NT2/D1 (cell line): ENCODE data around the gene OTOF.

ENCODE experiments used
- DNase-seq: peaks from one replicate; pipeline ENCODE4 v3.0.0-alpha.2; 2011; ENCODE audit warnings: low read depth, low spot score
- H3K27me3 ChIP-seq: 2 replicates; pipeline ENCODE4 v1.6.0; 2011; ENCODE audit warnings: mild to moderate bottlenecking; ENCODE audit not compliant: insufficient read length, insufficient read depth
- H3K36me3 ChIP-seq: 2 replicates; pipeline ENCODE4 v1.6.1; 2011; ENCODE audit warnings: mild to moderate bottlenecking, low read length, mixed read lengths; ENCODE audit not compliant: insufficient read depth, insufficient read length
- H3K4me1 ChIP-seq: 2 replicates; pipeline ENCODE4 v1.5.1; 2011; ENCODE audit not compliant: insufficient read depth, insufficient read length
- H3K4me3 ChIP-seq: 2 replicates; pipeline ENCODE4 v1.5.1; 2011; ENCODE audit warnings: low read depth; ENCODE audit not compliant: insufficient read length
- H3K9ac ChIP-seq: 2 replicates; pipeline ENCODE4 v1.6.0; 2011; ENCODE audit warnings: low read depth; ENCODE audit not compliant: insufficient read length
- H3K9me3 ChIP-seq: 2 replicates; pipeline ENCODE4 v1.5.1; 2011; ENCODE audit warnings: mild to moderate bottlenecking, low read length; ENCODE audit not compliant: insufficient read depth
- SUZ12 ChIP-seq: IDR thresholded peaks from 2 replicates; pipeline ENCODE4 v1.6.1; 2011; ENCODE audit not compliant: insufficient read length, insufficient read depth; ENCODE audit errors: extremely low read depth
- YY1 ChIP-seq: IDR thresholded peaks from 2 replicates; pipeline ENCODE4 v1.6.1; 2011; ENCODE audit not compliant: insufficient read length, insufficient read depth
- ZNF274 ChIP-seq: IDR thresholded peaks from 2 replicates; pipeline ENCODE4 v1.6.1; 2011; ENCODE audit warnings: mild to moderate bottlenecking, low read depth, low read length

Gene OTOF

DNA sequence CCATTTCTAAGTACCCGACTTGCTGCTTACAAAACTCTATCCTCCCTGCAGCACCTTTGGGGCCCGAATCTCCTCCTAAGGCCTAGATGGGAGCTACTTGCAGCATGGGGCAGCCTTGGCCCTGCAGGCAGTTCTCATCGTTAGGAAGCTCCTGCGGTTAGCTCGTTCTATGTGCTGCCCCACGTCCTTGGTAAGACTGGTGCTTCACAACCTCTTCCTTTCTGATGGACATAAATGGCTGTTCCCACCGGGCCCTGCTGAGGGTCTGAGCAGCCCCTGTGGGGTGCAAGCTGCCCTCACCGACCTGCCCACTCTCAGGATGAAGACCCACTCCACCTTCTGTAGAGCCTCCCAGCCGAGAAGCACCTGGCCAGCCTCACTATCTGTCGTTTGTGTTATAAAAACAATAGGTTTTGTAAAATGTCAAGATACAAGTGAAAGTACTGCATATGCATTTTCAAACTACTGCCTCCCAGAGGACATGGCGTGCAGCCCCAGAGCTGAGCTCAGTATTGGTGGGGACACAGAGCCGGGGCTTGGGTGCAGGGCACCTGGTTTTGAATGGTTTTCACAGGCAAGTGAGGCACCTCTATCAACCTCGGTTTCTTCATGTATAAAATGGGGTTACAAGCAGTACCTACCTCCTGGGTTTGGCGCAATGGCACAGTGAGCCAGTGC, 19.4 kb downstream of the OTOF start:
- no peak for DNase-seq
- peaks cover 32% of the 10 kb centered on the region for H3K4me1 ChIP-seq
- no peak overlapping the region for H3K9ac ChIP-seq
- H3K27me3 ChIP-seq, result no peaks in the 10 kb centered on the region
- H3K36me3 ChIP-seq, result no peaks in the 10 kb centered on the region
- TF ChIP-seq ZNF274, result no peak
- TF ChIP-seq YY1, result no peak
- TF ChIP-seq SUZ12, result no peak
- H3K9me3 ChIP-seq, result no peaks in the 10 kb centered on the region
- no peak overlapping the region for H3K4me3 ChIP-seq

DNA sequence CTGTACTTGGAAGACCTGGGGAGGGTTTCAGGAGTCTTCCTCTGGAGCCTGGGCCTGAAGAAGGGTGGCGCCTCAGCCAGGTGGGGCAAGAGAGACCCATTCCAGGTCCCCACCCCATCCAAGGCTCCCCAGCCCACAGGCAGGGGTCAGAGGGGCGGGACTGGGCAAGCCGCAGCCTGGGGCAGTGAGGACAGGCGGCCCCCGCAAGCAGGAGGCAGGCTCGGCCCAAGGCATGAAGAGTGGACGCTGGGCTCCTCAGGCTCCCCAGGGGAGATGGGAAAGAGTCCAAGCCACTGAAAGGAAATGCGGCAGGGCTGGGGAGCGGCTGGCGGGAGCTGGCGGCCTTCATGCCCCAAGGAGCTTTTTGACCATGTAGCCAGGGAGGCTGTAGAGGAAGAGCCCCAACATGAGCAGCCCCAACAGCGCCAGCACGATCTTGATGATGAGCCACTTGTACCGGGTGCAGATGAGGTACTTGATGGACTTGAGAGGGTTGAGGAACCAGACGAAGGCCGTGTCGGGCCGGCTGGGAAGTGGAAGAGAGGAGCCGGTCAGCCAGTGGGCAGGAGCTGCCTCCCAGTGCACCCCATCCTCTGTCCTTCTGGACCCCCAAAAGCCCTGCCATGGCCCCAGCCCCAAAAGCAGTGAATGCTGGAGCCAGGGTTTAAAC, 20.1 kb downstream of the OTOF start:
- Histone ChIP-seq H3K36me3 (no peaks in the 10 kb centered on the region), H3K4me3 (no peak overlapping the region), H3K27me3 (no peaks in the 10 kb centered on the region), H3K9me3 (no peaks in the 10 kb centered on the region), H3K9ac (peak overlapping the region; percentile 42), H3K4me1 (peaks cover 28% of the 10 kb centered on the region)
- DNase-seq, result no peak
- TF ChIP-seq SUZ12, result no peak
- no peak for TF ChIP-seq YY1
- TF ChIP-seq ZNF274, result no peak

DNA sequence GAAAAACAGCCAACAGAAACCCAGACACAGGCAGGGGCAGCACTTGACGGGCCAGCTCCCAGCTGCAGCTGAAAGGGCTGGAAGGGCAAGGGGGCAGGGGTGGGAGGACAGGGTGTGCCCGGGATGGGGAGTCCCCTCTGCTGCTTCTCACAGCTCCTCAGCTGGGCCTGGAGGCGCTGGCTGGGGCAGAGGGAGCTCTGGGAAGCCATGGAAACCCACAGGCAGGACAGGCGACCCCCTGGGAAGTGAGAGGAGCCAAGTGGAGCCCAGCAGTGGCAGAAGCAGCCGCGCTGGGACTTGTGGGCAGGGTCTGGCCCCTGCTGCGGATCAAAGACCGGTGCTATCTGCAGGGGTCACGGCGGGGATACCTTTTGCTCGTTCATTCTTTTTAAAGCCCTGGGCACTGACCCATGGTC, 20.7 kb downstream of the OTOF start:
- no peaks in the 10 kb centered on the region for H3K36me3 ChIP-seq
- H3K4me3 ChIP-seq, result no peak overlapping the region
- H3K27me3 ChIP-seq, result no peaks in the 10 kb centered on the region
- peak overlapping the region; percentile 42 for H3K9ac ChIP-seq
- no peak for DNase-seq
- no peaks in the 10 kb centered on the region for H3K9me3 ChIP-seq
- peaks cover 25% of the 10 kb centered on the region for H3K4me1 ChIP-seq
- TF ChIP-seq SUZ12, result no peak
- TF ChIP-seq ZNF274, result no peak
- TF ChIP-seq YY1, result no peak

DNA sequence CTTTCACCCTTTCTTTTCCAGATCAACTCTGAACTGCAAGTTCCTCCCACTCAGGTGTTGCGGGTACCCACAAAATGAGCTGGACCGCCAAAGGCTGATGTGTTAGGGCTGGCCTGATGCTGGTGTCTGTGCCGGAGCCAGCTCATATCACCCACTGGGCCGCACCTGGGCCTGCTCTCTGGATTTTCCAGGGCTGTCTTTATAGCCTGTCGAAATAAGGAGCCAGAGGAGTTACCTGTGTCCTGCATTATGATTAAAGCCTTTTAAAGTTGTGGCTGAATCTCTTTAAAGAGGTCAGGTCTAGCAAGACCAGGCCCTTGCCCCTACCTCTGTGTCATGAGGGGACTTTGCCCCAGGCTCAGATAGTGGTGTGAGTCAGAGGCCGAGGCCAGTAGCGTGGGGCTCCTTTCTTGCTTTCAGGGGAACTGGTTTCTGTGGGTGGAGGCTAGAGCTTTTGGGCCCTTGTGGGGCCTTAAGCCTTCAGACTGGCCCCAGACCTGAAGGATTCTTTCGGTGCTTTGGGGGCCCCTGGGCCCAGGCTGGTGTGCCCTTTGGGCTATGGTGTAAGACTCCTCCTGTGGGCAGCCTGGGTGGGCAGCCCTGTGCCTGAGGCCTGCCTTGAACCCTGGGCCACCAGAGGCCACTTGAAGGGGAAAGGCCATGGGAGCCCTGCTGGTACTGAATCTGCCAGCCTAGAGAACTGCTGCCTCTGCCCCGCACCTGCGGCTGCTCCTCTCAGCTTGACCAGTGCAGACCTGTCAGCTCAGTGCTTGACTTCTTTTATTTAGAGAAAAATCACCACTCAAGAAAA, 21.3 kb downstream of the OTOF start:
- DNase-seq, result no peak
- Histone ChIP-seq H3K4me3 (no peak overlapping the region), H3K9me3 (no peaks in the 10 kb centered on the region), H3K4me1 (peaks cover 20% of the 10 kb centered on the region), H3K9ac (no peak overlapping the region), H3K27me3 (no peaks in the 10 kb centered on the region), H3K36me3 (no peaks in the 10 kb centered on the region)
- TF ChIP-seq ZNF274 (no peak), YY1 (no peak), SUZ12 (no peak)

DNA sequence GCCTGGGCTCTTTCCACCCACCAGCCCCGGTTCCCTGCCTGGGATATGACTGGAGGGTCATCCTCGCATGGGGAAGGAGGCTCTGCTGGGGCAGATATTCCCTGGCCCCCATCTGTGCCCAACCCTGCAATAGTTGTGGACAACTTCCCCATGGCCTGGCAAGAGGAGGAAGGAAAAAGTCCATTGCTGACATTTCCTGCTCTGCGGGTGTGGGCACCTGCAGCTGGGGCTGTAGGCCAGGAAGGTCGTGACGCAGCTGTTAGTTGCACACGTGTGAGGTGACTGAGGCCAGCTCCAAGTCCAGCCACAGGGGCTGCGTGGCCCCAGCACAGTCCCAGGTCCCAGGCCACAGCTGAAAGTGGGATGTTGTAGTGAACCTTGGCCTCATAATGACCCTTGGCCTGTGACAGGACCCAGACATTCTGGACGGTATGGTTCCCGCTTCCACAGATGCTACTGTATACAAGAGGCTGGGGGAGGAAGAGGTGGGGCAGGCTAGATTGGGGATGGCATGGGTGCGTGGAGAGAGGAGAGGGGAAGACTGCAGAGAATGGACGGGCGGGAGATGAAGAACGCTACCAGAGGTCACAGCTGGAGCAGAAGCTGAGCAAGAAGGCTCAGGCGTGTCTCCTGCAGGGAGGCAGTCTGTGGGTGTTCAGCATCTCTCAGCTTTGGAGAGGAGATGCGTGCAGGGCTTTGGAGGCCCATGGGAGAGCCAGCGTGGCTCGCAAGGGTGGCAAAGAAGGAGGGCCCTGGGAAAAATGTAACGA, 22.1 kb downstream of the OTOF start:
- no peaks in the 10 kb centered on the region for H3K9me3 ChIP-seq
- H3K36me3 ChIP-seq, result no peaks in the 10 kb centered on the region
- no peak overlapping the region for H3K9ac ChIP-seq
- no peak for DNase-seq
- H3K4me1 ChIP-seq, result peaks cover 18% of the 10 kb centered on the region
- no peak overlapping the region for H3K4me3 ChIP-seq
- TF ChIP-seq YY1, result no peak
- TF ChIP-seq ZNF274, result no peak
- TF ChIP-seq SUZ12, result no peak
- H3K27me3 ChIP-seq, result no peaks in the 10 kb centered on the region

DNA sequence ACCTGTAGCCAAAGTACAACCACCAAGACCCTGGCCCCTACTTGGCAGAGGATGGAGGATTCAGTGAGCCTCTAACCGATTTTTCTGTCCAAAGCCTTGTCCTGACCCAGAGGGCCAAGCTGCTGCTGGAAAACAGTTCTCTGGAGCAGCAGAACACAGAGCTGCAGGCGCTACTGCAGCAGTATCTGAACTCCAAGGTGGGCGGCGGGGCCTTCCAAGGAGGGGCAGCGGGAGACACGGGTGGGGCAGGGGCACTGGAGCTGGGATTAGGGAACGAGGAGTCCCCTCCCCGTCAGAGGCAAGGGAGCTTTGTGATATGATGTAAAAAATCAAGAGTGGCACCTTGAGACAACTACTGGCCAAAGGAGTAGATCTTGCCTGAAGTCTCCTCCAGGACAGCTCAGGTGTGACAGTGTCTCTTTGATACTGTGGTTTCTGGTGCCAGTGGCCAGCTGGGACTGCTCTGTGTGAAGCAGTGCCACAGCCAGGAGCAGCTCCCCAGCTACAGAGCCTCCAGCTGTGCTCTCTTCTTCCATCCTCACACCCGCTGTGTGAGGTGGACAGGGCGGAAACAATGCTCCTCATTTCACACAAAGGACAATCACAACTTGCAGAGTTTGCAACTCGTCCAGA, 22.8 kb downstream of the OTOF start:
- no peak overlapping the region for H3K4me3 ChIP-seq
- no peak for DNase-seq
- no peaks in the 10 kb centered on the region for H3K36me3 ChIP-seq
- H3K4me1 ChIP-seq, result peaks cover 17% of the 10 kb centered on the region
- TF ChIP-seq SUZ12, result no peak
- TF ChIP-seq YY1, result no peak
- no peak for TF ChIP-seq ZNF274
- H3K9me3 ChIP-seq, result no peaks in the 10 kb centered on the region
- no peaks in the 10 kb centered on the region for H3K27me3 ChIP-seq
- no peak overlapping the region for H3K9ac ChIP-seq
